Measurements from ENCODE around the gene DISP3. TPM values are rescaled to one million over a fixed set of nuclear protein-coding genes. Genes with fewer than 3 reads are reported as not detected.

Gene DISP3
- total RNA-seq, 1 donor from 2014 or later = 0.12 TPM

DNA sequence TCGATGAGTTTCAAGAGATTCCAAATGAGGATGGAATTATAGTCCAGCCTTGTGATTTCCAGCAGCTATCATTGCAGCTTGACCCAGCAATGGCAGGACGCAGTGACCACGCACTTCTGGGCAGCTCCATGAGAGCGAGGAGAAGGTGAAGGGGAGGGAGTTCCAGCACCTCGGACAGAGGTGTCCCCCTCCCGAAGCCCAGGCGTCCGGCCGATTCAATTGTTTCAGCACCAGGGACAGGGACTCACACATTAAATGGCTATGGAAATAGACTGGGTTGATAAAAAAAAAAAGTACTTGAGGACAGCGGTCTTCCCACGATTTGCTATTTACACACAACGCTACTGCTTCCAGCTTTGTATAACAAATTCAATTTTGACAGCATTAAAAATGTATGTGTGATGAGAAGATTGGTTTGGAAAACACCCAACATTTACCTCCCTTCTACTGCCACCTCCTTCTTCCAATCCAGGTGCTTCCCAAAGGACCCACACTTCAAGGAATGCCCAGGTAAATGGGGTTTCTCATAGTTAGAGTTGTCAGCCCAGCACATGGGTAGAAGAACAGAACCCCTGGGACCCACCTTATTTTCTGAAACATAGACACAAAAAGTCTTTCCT is 71.8 kb downstream of the DISP3 start:
- ATAC-seq (peak in 1 of 2 donors; percentile 68), DNase-seq (no peak)
- Histone ChIP-seq H3K27me3 (ENCODE audit: low read depth) (peaks cover 25% of the 10 kb centered on the region), H3K9me3 (no peaks in the 10 kb centered on the region), H3K27ac (no peak overlapping the region), H3K36me3 (no peaks in the 10 kb centered on the region), H3K4me1 (no peaks in the 10 kb centered on the region), H3K4me3 (no peak overlapping the region)
- intact Hi-C loops (cut with DNase I) = no loop called here
- TF ChIP-seq, protein P1, sequence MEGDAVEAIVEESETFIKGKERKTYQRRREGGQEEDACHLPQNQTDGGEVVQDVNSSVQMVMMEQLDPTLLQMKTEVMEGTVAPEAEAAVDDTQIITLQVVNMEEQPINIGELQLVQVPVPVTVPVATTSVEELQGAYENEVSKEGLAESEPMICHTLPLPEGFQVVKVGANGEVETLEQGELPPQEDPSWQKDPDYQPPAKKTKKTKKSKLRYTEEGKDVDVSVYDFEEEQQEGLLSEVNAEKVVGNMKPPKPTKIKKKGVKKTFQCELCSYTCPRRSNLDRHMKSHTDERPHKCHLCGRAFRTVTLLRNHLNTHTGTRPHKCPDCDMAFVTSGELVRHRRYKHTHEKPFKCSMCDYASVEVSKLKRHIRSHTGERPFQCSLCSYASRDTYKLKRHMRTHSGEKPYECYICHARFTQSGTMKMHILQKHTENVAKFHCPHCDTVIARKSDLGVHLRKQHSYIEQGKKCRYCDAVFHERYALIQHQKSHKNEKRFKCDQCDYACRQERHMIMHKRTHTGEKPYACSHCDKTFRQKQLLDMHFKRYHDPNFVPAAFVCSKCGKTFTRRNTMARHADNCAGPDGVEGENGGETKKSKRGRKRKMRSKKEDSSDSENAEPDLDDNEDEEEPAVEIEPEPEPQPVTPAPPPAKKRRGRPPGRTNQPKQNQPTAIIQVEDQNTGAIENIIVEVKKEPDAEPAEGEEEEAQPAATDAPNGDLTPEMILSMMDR (IDR thresholded peaks at IDR 0.05) = no peak

DNA sequence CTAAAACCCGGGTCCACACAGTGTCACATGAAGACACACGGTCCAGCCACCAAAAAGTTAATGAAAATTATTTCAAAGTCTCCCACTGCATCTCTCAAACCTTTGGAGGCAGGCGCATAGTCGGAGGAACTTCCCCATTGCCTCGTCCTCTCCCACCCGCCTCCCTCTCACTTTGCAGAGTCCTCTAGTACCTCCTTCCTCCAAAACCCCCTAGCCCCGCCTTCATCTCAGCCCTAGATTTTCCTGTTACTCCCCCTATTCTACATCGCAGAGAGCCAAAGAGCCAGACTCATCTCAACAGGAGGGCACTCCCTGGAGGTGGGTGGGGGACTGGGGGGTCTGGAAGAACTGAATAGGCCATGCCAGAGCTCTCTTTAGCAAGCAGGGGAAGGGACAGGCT is 79.3 kb downstream of the DISP3 start:
- Histone ChIP-seq H3K27ac (no peak overlapping the region), H3K4me3 (no peak overlapping the region), H3K36me3 (no peaks in the 10 kb centered on the region), H3K4me1 (no peaks in the 10 kb centered on the region), H3K9me3 (no peaks in the 10 kb centered on the region), H3K27me3 (ENCODE audit: low read depth) (peaks cover 56% of the 10 kb centered on the region)
- ATAC-seq (no peak), DNase-seq (no peak)
- TF ChIP-seq, protein P1 (IDR thresholded peaks at IDR 0.05) = no peak
- intact Hi-C loops (cut with DNase I) = no loop called here

DNA sequence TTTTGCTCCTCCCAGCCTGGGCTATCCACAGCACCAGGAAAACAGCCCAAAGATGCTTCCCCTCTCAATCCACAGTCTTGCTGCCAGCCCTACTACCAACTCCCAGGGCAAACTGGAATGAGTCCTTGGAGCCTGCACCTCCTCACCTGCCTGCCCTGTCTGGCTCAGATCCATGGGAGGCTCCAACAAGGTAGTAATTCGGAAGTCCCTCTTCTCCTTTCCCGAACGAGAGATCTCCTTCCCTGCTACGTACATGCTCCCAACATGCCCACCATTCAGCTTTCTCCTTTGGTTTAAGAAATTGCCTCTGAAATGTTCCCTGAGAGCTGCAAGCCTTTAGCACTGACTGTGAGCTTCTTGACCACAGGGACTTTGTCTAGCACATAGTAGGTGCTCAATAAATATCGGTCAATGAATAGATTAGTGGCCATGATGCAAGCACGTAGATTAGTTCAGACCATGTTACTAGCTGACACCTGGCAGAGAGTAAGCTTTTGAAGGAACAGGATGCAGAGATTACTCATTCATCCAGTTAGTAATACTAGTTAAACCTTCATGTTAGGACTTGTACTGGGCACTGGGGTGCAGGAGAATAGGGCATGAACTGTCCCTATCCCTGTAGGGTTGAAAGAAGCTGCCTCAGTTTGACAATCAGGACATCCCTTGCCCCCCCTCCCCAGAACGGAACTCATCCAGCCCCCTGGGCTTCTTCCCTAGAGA is 80.1 kb downstream of the DISP3 start:
- H3K9me3 ChIP-seq = no peaks in the 10 kb centered on the region
- H3K27me3 ChIP-seq (ENCODE audit: low read depth) = peaks cover 56% of the 10 kb centered on the region
- DNase-seq (no peak), ATAC-seq (no peak)
- H3K4me3 ChIP-seq = no peak overlapping the region
- no peaks in the 10 kb centered on the region for H3K4me1 ChIP-seq
- intact Hi-C loops (cut with DNase I) = no loop called here
- TF ChIP-seq, protein P1 (IDR thresholded peaks at IDR 0.05) = no peak
- no peaks in the 10 kb centered on the region for H3K36me3 ChIP-seq
- H3K27ac ChIP-seq = no peak overlapping the region

DNA sequence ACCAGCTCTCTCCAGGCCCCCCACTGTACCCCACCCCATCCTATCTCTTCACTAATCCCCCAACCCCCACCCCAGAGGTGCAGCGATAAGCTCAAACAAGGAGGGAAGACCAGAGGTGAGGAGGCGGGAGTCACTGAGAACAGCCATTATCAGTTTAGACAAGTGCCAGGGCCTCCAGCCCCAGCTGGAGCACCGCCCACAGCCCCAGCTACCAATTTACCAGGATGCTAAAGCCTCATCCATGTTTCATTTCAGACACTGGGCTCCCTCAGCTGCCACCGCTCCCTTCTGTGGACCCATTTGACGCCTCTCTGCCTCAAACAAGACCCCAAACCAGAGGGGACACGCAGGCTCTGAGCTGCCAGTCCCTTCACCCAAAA is 80.6 kb downstream of the DISP3 start:
- Histone ChIP-seq H3K4me1 (no peaks in the 10 kb centered on the region), H3K4me3 (no peak overlapping the region), H3K27ac (no peak overlapping the region), H3K27me3 (ENCODE audit: low read depth) (peaks cover 52% of the 10 kb centered on the region), H3K36me3 (no peaks in the 10 kb centered on the region), H3K9me3 (no peaks in the 10 kb centered on the region)
- DNase-seq (no peak), ATAC-seq (no peak)
- intact Hi-C loops (cut with DNase I) = no loop called here
- TF ChIP-seq, protein P1 (IDR thresholded peaks at IDR 0.05) = no peak

DNA sequence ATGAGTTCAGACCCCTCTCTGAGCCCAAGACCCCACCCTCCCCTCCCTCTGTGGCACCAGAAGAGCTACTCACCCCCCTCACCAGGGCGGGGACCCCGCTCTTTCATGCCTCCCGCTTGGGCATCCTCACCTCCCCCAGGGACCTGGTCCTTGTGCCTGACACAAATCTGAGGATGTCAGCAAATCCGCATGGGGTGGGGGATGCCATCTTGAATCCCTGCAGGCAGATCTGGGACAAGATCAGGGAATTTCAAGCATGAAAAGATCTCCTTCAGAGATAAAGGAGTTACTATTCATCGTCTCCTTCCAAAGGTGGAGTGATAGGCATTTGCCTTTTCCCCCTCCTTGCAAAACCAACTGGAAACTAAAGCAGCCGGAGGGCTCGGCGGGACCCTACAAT is 81.1 kb downstream of the DISP3 start:
- no peak for ATAC-seq
- peaks cover 50% of the 10 kb centered on the region for H3K27me3 ChIP-seq (ENCODE audit: low read depth)
- TF ChIP-seq, protein P1 (IDR thresholded peaks at IDR 0.05) = no peak
- no peaks in the 10 kb centered on the region for H3K36me3 ChIP-seq
- H3K27ac ChIP-seq = no peak overlapping the region
- intact Hi-C loops (cut with DNase I) = no loop called here
- H3K9me3 ChIP-seq = no peaks in the 10 kb centered on the region
- no peaks in the 10 kb centered on the region for H3K4me1 ChIP-seq
- no peak overlapping the region for H3K4me3 ChIP-seq
- DNase-seq = no peak
